SK-N-SH (cell line): ENCODE measurements around the gene HLA-A.

ENCODE experiments used
- EP300 ChIP-seq, 2 experiments: IDR thresholded peaks; 2 replicates each; pipeline versions ENCODE4 v1.4.0 to v1.6.1; 2012; ENCODE audit warnings: borderline replicate concordance in 1 of 2, low read depth in 1 of 2, low read length in 1 of 2
- EZH2phosphoT487 ChIP-seq: fragments of 200-600 bp; sonication (generic); IDR thresholded peaks from 2 replicates; pipeline ENCODE4 v1.6.1; 2017; ENCODE audit warnings: low read depth, mixed run types, mild to moderate bottlenecking, antibody characterized with exemption, moderate library complexity, borderline replicate concordance
- NRF1 ChIP-seq: IDR thresholded peaks from 2 replicates; pipeline ENCODE4 v1.6.1; 2012; ENCODE audit warnings: low read depth, mild to moderate bottlenecking, low read length
- POLR2AphosphoS5 ChIP-seq: IDR thresholded peaks from 2 replicates; pipeline ENCODE4 v1.6.1; 2012; ENCODE audit warnings: low read depth, low read length
- TAF1 ChIP-seq: IDR thresholded peaks from 2 replicates; pipeline ENCODE4 v1.6.1; 2012; ENCODE audit warnings: low read depth, mild to moderate bottlenecking, low read length, moderate library complexity, borderline replicate concordance
- TF ChIP-seq, protein P1 (sequence below): fragments of 200-600 bp; sonication (generic); IDR thresholded peaks from 2 replicates; pipeline ENCODE4 v1.6.1; 2017; ENCODE audit warnings: antibody characterized with exemption, mild to moderate bottlenecking, moderate library complexity
- TF ChIP-seq, protein P2 (sequence below): fragments of 150-350 bp; IDR thresholded peaks from 2 replicates; pipeline ENCODE4 v1.6.1; 2017; ENCODE audit warnings: antibody characterized with exemption, low read length, low read depth, borderline replicate concordance
- TF ChIP-seq, protein P3 (sequence below): IDR thresholded peaks from 2 replicates; pipeline ENCODE4 v1.6.1; 2012; ENCODE audit warnings: mild to moderate bottlenecking, low read depth, low read length, moderate library complexity

- no peak for TF ChIP-seq EP300 (IDR thresholded peaks at IDR 0.05; ENCODE audit: borderline replicate concordance in 1 of 2, low read depth in 1 of 2, low read length in 1 of 2)
- TF ChIP-seq NRF1: no peak
- TF ChIP-seq, protein P1, sequence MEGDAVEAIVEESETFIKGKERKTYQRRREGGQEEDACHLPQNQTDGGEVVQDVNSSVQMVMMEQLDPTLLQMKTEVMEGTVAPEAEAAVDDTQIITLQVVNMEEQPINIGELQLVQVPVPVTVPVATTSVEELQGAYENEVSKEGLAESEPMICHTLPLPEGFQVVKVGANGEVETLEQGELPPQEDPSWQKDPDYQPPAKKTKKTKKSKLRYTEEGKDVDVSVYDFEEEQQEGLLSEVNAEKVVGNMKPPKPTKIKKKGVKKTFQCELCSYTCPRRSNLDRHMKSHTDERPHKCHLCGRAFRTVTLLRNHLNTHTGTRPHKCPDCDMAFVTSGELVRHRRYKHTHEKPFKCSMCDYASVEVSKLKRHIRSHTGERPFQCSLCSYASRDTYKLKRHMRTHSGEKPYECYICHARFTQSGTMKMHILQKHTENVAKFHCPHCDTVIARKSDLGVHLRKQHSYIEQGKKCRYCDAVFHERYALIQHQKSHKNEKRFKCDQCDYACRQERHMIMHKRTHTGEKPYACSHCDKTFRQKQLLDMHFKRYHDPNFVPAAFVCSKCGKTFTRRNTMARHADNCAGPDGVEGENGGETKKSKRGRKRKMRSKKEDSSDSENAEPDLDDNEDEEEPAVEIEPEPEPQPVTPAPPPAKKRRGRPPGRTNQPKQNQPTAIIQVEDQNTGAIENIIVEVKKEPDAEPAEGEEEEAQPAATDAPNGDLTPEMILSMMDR: no peak
- no peak for TF ChIP-seq TAF1
- TF ChIP-seq, protein P2, sequence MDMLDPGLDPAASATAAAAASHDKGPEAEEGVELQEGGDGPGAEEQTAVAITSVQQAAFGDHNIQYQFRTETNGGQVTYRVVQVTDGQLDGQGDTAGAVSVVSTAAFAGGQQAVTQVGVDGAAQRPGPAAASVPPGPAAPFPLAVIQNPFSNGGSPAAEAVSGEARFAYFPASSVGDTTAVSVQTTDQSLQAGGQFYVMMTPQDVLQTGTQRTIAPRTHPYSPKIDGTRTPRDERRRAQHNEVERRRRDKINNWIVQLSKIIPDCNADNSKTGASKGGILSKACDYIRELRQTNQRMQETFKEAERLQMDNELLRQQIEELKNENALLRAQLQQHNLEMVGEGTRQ: no peak
- no peak for TF ChIP-seq POLR2AphosphoS5
- TF ChIP-seq EZH2phosphoT487: no peak
- TF ChIP-seq, protein P3, sequence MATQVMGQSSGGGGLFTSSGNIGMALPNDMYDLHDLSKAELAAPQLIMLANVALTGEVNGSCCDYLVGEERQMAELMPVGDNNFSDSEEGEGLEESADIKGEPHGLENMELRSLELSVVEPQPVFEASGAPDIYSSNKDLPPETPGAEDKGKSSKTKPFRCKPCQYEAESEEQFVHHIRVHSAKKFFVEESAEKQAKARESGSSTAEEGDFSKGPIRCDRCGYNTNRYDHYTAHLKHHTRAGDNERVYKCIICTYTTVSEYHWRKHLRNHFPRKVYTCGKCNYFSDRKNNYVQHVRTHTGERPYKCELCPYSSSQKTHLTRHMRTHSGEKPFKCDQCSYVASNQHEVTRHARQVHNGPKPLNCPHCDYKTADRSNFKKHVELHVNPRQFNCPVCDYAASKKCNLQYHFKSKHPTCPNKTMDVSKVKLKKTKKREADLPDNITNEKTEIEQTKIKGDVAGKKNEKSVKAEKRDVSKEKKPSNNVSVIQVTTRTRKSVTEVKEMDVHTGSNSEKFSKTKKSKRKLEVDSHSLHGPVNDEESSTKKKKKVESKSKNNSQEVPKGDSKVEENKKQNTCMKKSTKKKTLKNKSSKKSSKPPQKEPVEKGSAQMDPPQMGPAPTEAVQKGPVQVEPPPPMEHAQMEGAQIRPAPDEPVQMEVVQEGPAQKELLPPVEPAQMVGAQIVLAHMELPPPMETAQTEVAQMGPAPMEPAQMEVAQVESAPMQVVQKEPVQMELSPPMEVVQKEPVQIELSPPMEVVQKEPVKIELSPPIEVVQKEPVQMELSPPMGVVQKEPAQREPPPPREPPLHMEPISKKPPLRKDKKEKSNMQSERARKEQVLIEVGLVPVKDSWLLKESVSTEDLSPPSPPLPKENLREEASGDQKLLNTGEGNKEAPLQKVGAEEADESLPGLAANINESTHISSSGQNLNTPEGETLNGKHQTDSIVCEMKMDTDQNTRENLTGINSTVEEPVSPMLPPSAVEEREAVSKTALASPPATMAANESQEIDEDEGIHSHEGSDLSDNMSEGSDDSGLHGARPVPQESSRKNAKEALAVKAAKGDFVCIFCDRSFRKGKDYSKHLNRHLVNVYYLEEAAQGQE: no peak
Measured at GRCh38 chr6:29945281-29945820, 3.0 kb downstream of the HLA-A start.
